HFFc6 (cell line): Measurements from ENCODE around the gene EXOC2. TPM values are rescaled to one million over a fixed set of nuclear protein-coding genes. Genes with fewer than 3 reads are reported as not detected.

ENCODE experiments used
- DNase-seq: peaks from one replicate; pipeline ENCODE4 v3.0.0-alpha.2; 2018
- H3K27ac Mint-ChIP-seq: 2 replicates; pipeline ENCODE4 v1.8.0; 2020; ENCODE audit warnings: mild to moderate bottlenecking, mixed read lengths
- H3K27me3 Mint-ChIP-seq: 2 replicates; pipeline ENCODE4 v1.8.0; 2021; ENCODE audit warnings: mild to moderate bottlenecking, moderate library complexity, mixed read lengths; ENCODE audit not compliant: insufficient read depth
- H3K36me3 Mint-ChIP-seq: 2 replicates; pipeline ENCODE4 v1.8.0; 2021; ENCODE audit warnings: low read depth, mixed read lengths
- H3K4me1 Mint-ChIP-seq: 2 replicates; pipeline ENCODE4 v1.8.0; 2020; ENCODE audit warnings: low read depth, mixed read lengths
- H3K4me3 Mint-ChIP-seq: 2 replicates; pipeline ENCODE4 v1.8.0; 2020; ENCODE audit warnings: mild to moderate bottlenecking, moderate library complexity, mixed read lengths
- H3K9me3 Mint-ChIP-seq: 2 replicates; pipeline ENCODE4 v1.8.0; 2020; ENCODE audit warnings: mild to moderate bottlenecking, mixed read lengths
- CTCF ChIP-seq: fragments of 200-600 bp; sonication (generic); IDR thresholded peaks from 2 replicates; pipeline ENCODE4 v1.5.0; 2021; ENCODE audit warnings: antibody characterized with exemption, mild to moderate bottlenecking
- total RNA-seq, 6 experiments: library from RNA; stranded (reverse); fragmentation: NEBNext Ultra II Directional; extraction: Animal tissue kit (Norgen Biotek cat#: 25700); gene quantifications; 2 replicates in 1 of 6; 3 replicates in 5 of 6; pipeline ENCODE4 v1.2.3, GENCODE V29; 2021

The EXOC2 gene
- total RNA-seq, 6 experiments from 2014 or later = 19.3 to 22.4 (median 20.3) TPM

GRCh38 chr6:470051-470900 lies 222.7 kb downstream of the EXOC2 start:
- no peak for DNase-seq
- H3K27me3 Mint-ChIP-seq = peaks cover 11% of the 10 kb centered on the region
- no peaks in the 10 kb centered on the region for H3K36me3 Mint-ChIP-seq
- no peak overlapping the region for H3K27ac Mint-ChIP-seq
- TF ChIP-seq CTCF = no peak
- H3K4me3 Mint-ChIP-seq = no peak overlapping the region
- H3K9me3 Mint-ChIP-seq = peaks cover 16% of the 10 kb centered on the region
- H3K4me1 Mint-ChIP-seq = no peaks in the 10 kb centered on the region

GRCh38 chr6:467671-468082 lies 225.3 kb downstream of the EXOC2 start:
- Mint-ChIP-seq H3K9me3 (peaks cover 16% of the 10 kb centered on the region), H3K4me3 (no peak overlapping the region), H3K27ac (no peak overlapping the region), H3K36me3 (no peaks in the 10 kb centered on the region), H3K4me1 (no peaks in the 10 kb centered on the region), H3K27me3 (peaks cover 8% of the 10 kb centered on the region)
- TF ChIP-seq CTCF = no peak
- no peak for DNase-seq

GRCh38 chr6:467111-467510 lies 225.8 kb downstream of the EXOC2 start:
- H3K4me1 Mint-ChIP-seq = no peaks in the 10 kb centered on the region
- peaks cover 16% of the 10 kb centered on the region for H3K9me3 Mint-ChIP-seq
- no peak overlapping the region for H3K4me3 Mint-ChIP-seq
- H3K36me3 Mint-ChIP-seq = no peaks in the 10 kb centered on the region
- no peak for DNase-seq
- H3K27me3 Mint-ChIP-seq = peaks cover 8% of the 10 kb centered on the region
- no peak overlapping the region for H3K27ac Mint-ChIP-seq
- TF ChIP-seq CTCF = no peak

GRCh38 chr6:466564-466963 lies 226.4 kb downstream of the EXOC2 start:
- no peak overlapping the region for H3K4me3 Mint-ChIP-seq
- TF ChIP-seq CTCF = no peak
- no peaks in the 10 kb centered on the region for H3K4me1 Mint-ChIP-seq
- H3K27ac Mint-ChIP-seq = no peak overlapping the region
- peaks cover 16% of the 10 kb centered on the region for H3K9me3 Mint-ChIP-seq
- no peaks in the 10 kb centered on the region for H3K36me3 Mint-ChIP-seq
- H3K27me3 Mint-ChIP-seq = peaks cover 8% of the 10 kb centered on the region
- DNase-seq = no peak

- no peak for DNase-seq
- peaks cover 8% of the 10 kb centered on the region for H3K27me3 Mint-ChIP-seq
- H3K9me3 Mint-ChIP-seq = peaks cover 16% of the 10 kb centered on the region
- H3K4me1 Mint-ChIP-seq = no peaks in the 10 kb centered on the region
- no peak for TF ChIP-seq CTCF
- no peak overlapping the region for H3K4me3 Mint-ChIP-seq
- no peaks in the 10 kb centered on the region for H3K36me3 Mint-ChIP-seq
- no peak overlapping the region for H3K27ac Mint-ChIP-seq
These were observed 227.2 kb downstream of the EXOC2 start for GRCh38 chr6:465531-466348.
